IMR-90 (cell line): ENCODE data around the gene OPCML.

Experiments used
- CEBPB ChIP-seq: IDR thresholded peaks from 2 replicates; pipeline ENCODE4 v1.6.1; 2012; ENCODE audit warnings: low read depth, low read length, improper control_type of control experiment
- MAFK ChIP-seq: IDR thresholded peaks from 2 replicates; pipeline ENCODE4 v1.6.1; 2012; ENCODE audit warnings: low read depth, low read length, improper control_type of control experiment
- NFE2L2 ChIP-seq: fragments of 150-350 bp; IDR thresholded peaks from 2 replicates; pipeline ENCODE4 v1.6.1; 2016; ENCODE audit warnings: low read depth, mild to moderate bottlenecking, low read length
- POLR2A ChIP-seq: IDR thresholded peaks from 2 replicates; pipeline ENCODE4 v1.6.1; 2012; ENCODE audit warnings: mild to moderate bottlenecking, low read depth, low read length
- RAD21 ChIP-seq: IDR thresholded peaks from 2 replicates; pipeline ENCODE4 v1.6.1; 2012; ENCODE audit warnings: low read length, improper control_type of control experiment
- RFX5 ChIP-seq: IDR thresholded peaks from 2 replicates; pipeline ENCODE4 v1.8.0; 2012; ENCODE audit warnings: low read depth, mild to moderate bottlenecking, low read length, moderate library complexity
- SMC3 ChIP-seq: fragments of 150-350 bp; IDR thresholded peaks from 2 replicates; pipeline ENCODE4 v1.6.1; 2016; ENCODE audit warnings: low read depth, mild to moderate bottlenecking, antibody characterized with exemption, low read length, moderate library complexity
- TF ChIP-seq, protein P1 (sequence below): conservative IDR thresholded peaks from 2 replicates; pipeline ENCODE4 v1.5.1; 2012; ENCODE audit warnings: mild to moderate bottlenecking, low read depth, low read length, improper control_type of control experiment
- TF ChIP-seq, protein P2 (sequence below): fragments of 150-350 bp; IDR thresholded peaks from 2 replicates; pipeline ENCODE4 v1.6.1; 2016; ENCODE audit warnings: low read depth, mild to moderate bottlenecking, low read length, moderate library complexity, borderline replicate concordance

DNA sequence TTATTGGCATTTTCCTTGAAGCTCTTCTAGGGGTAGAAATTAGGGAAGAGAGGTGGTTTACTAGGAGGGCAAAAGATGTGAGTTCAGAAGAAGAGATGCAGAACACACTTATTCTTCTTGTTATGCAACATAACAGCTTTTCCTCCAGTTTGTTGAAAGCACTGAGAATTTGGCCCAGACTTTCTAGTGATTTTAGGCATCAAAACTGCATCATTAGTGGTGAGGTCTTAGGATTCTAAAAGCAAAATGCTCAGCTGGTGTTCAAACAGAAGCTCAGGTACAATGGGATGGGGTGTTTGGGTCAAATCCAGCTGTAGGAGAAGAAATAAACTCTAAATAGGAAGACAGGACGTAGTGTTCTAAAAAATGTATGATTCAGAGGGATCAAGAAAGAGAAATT, 221.1 kb downstream of the OPCML start:
- TF ChIP-seq RAD21, result no peak
- TF ChIP-seq, protein P1, sequence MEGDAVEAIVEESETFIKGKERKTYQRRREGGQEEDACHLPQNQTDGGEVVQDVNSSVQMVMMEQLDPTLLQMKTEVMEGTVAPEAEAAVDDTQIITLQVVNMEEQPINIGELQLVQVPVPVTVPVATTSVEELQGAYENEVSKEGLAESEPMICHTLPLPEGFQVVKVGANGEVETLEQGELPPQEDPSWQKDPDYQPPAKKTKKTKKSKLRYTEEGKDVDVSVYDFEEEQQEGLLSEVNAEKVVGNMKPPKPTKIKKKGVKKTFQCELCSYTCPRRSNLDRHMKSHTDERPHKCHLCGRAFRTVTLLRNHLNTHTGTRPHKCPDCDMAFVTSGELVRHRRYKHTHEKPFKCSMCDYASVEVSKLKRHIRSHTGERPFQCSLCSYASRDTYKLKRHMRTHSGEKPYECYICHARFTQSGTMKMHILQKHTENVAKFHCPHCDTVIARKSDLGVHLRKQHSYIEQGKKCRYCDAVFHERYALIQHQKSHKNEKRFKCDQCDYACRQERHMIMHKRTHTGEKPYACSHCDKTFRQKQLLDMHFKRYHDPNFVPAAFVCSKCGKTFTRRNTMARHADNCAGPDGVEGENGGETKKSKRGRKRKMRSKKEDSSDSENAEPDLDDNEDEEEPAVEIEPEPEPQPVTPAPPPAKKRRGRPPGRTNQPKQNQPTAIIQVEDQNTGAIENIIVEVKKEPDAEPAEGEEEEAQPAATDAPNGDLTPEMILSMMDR, result no peak
- TF ChIP-seq MAFK, result no peak
- no peak for TF ChIP-seq POLR2A
- TF ChIP-seq CEBPB, result no peak
- no peak for TF ChIP-seq SMC3
- TF ChIP-seq RFX5, result no peak
- TF ChIP-seq NFE2L2, result no peak
- TF ChIP-seq, protein P2, sequence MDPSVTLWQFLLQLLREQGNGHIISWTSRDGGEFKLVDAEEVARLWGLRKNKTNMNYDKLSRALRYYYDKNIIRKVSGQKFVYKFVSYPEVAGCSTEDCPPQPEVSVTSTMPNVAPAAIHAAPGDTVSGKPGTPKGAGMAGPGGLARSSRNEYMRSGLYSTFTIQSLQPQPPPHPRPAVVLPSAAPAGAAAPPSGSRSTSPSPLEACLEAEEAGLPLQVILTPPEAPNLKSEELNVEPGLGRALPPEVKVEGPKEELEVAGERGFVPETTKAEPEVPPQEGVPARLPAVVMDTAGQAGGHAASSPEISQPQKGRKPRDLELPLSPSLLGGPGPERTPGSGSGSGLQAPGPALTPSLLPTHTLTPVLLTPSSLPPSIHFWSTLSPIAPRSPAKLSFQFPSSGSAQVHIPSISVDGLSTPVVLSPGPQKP, result no peak
